Astrocyte of the cerebellum (primary cell): Measurements from ENCODE around the gene JOSD1.

Experiments
- DNase-seq: peaks from one replicate; pipeline ENCODE4 v3.0.0-alpha.2; 2011; ENCODE audit warnings: low read depth
- H3K4me3 ChIP-seq: 2 replicates; pipeline ENCODE4 v1.5.1; 2011; ENCODE audit warnings: mild to moderate bottlenecking, low read depth, low read length, moderate library complexity
- CTCF ChIP-seq: IDR thresholded peaks from 2 replicates; pipeline ENCODE4 v1.5.1; 2012; ENCODE audit warnings: low read length, low read depth, moderate library complexity, mild to moderate bottlenecking; ENCODE audit errors: missing control alignments
- in situ Hi-C: cut with HindIII; loops from 2 replicates; pipeline ENCODE4 v1.10.0; 2017; ENCODE audit warnings: low sequenced_read_pairs

The JOSD1 gene

GRCh38 chr22:38638728-38639127 is 62.0 kb downstream of the JOSD1 start:
- in situ Hi-C loops: no loop called here
- no peak for TF ChIP-seq CTCF
- H3K4me3 ChIP-seq: no peak overlapping the region
- DNase-seq: no peak

GRCh38 chr22:38638216-38638615 is 62.5 kb downstream of the JOSD1 start:
- in situ Hi-C loops: no loop called here
- TF ChIP-seq CTCF: no peak
- no peak for DNase-seq
- H3K4me3 ChIP-seq: no peak overlapping the region
